H1 (cell line): ENCODE measurements around the gene PHLDA2. TPM values are rescaled to one million over a fixed set of nuclear protein-coding genes. Genes with fewer than 3 reads are reported as not detected.

Experiments used
- ASH2L ChIP-seq: fragments of 200-600, 300-600 bp; sonication (generic); IDR thresholded peaks from one replicate; pipeline ENCODE4 v1.7.1; 2017; ENCODE audit warnings: low read length
- BACH1 ChIP-seq: IDR thresholded peaks from 2 replicates; pipeline ENCODE4 v1.6.1; 2012; ENCODE audit warnings: low read length, improper control_type of control experiment
- CHD1 ChIP-seq: IDR thresholded peaks from 2 replicates; pipeline ENCODE4 v1.6.1; 2012; ENCODE audit warnings: low read depth, low read length, improper control_type of control experiment
- CTBP2 ChIP-seq: IDR thresholded peaks from 2 replicates; pipeline ENCODE4 v1.7.0; 2011; ENCODE audit warnings: borderline replicate concordance, mild to moderate bottlenecking, moderate library complexity, mixed read lengths, low read length; ENCODE audit not compliant: insufficient read depth, insufficient read length
- EP300 ChIP-seq, 2 experiments: IDR thresholded peaks; 1 replicate in 1 of 2; 2 replicates in 1 of 2; pipeline ENCODE4 v1.6.1; 2011 to 2012; ENCODE audit warnings: low read depth in 2 of 2, low read length in 2 of 2, mild to moderate bottlenecking in 2 of 2, borderline replicate concordance in 1 of 2, inconsistent platforms in 1 of 2, moderate library complexity in 1 of 2
- FOSL1 ChIP-seq: IDR thresholded peaks from 2 replicates; pipeline ENCODE4 v1.6.1; 2011; ENCODE audit warnings: mild to moderate bottlenecking, low read depth, low read length, moderate library complexity; ENCODE audit not compliant: insufficient read depth
- HDAC2 ChIP-seq, 2 experiments: fragments of 300-600 bp in 1 of 2; sonication (generic) in 1 of 2; IDR thresholded peaks; 2 replicates each; pipeline ENCODE4 v1.6.1; 2011 to 2012; ENCODE audit warnings: low read depth in 2 of 2, low read length in 2 of 2, mild to moderate bottlenecking in 2 of 2, moderate library complexity in 2 of 2, borderline replicate concordance in 1 of 2, inconsistent platforms in 1 of 2
- JUND ChIP-seq: IDR thresholded peaks from 2 replicates; pipeline ENCODE4 v1.6.1; 2011; ENCODE audit warnings: mild to moderate bottlenecking, improper control_type of control experiment, low read length
- POU5F1 ChIP-seq: IDR thresholded peaks from 2 replicates; pipeline ENCODE4 v1.6.1; 2011; ENCODE audit warnings: low read depth, mild to moderate bottlenecking, low read length, moderate library complexity
- SIN3A ChIP-seq, 2 experiments: IDR thresholded peaks in 1 of 2; conservative IDR thresholded peaks in 1 of 2; 2 replicates each; pipeline ENCODE4 v1.6.1; 2011 to 2012; ENCODE audit warnings: low read length in 2 of 2, improper control_type of control experiment in 1 of 2, low read depth in 1 of 2, mild to moderate bottlenecking in 1 of 2
- SIX5 ChIP-seq: IDR thresholded peaks from 2 replicates; pipeline ENCODE4 v1.6.1; 2011; ENCODE audit warnings: mild to moderate bottlenecking, low read depth, low read length
- TAF7 ChIP-seq: optimal IDR thresholded peaks from 2 replicates; pipeline ENCODE3; 2011; ENCODE audit warnings: low read depth, mild to moderate bottlenecking, inconsistent platforms, low read length, moderate library complexity, borderline replicate concordance
- TBP ChIP-seq: IDR thresholded peaks from 2 replicates; pipeline ENCODE4 v1.6.1; 2011; ENCODE audit warnings: low read depth, low read length, improper control_type of control experiment
- TCF12 ChIP-seq: IDR thresholded peaks from 2 replicates; pipeline ENCODE4 v1.6.1; 2011; ENCODE audit warnings: low read depth, mild to moderate bottlenecking, low read length
- polyA plus RNA-seq, 7 experiments: library from polyadenylated mRNA; depleted of rRNA in 3 of 7; stranded (reverse) in 5 of 7; unstranded in 2 of 7; fragments of >200 nt in 5 of 7; fragments of 200-250 nt in 2 of 7; gene quantifications; 1 replicate in 5 of 7; 2 replicates in 1 of 7; 4 replicates in 1 of 7; pipeline versions ENCODE4 v1.2.1 to v1.2.3, GENCODE V29; 2011 to 2013; ENCODE audit warnings: missing spikeins in 2 of 7, mixed read lengths in 2 of 7
- total RNA-seq: library from RNA; stranded (reverse); fragmentation: NEBNext Ultra II Directional; extraction: Animal tissue kit (Norgen Biotek cat#: 25700); gene quantifications from 2 replicates; pipeline ENCODE4 v1.2.1, GENCODE V29; 2021
- TF ChIP-seq, protein P1 (sequence below): IDR thresholded peaks from 2 replicates; pipeline ENCODE4 v1.6.1; 2012; ENCODE audit warnings: low read length, inconsistent platforms
- TF ChIP-seq, protein P2 (sequence below): IDR thresholded peaks from 2 replicates; pipeline ENCODE4 v1.6.1; 2011; ENCODE audit warnings: low read length, improper control_type of control experiment
- TF ChIP-seq, protein P3 (sequence below): IDR thresholded peaks from 2 replicates; pipeline ENCODE4 v1.6.1; 2012; ENCODE audit warnings: inconsistent platforms
- TF ChIP-seq, protein P4 (sequence below): IDR thresholded peaks from 2 replicates; pipeline ENCODE4 v1.6.1; 2011; ENCODE audit warnings: low read depth, mild to moderate bottlenecking, low read length; ENCODE audit not compliant: insufficient read depth

Gene PHLDA2
- total and polyA plus RNA-seq, 2 of the 8 experiments (the other 6 are each of a cell fraction or from before 2014, with no cell fraction given), result 5.2 to 7.6 TPM

DNA sequence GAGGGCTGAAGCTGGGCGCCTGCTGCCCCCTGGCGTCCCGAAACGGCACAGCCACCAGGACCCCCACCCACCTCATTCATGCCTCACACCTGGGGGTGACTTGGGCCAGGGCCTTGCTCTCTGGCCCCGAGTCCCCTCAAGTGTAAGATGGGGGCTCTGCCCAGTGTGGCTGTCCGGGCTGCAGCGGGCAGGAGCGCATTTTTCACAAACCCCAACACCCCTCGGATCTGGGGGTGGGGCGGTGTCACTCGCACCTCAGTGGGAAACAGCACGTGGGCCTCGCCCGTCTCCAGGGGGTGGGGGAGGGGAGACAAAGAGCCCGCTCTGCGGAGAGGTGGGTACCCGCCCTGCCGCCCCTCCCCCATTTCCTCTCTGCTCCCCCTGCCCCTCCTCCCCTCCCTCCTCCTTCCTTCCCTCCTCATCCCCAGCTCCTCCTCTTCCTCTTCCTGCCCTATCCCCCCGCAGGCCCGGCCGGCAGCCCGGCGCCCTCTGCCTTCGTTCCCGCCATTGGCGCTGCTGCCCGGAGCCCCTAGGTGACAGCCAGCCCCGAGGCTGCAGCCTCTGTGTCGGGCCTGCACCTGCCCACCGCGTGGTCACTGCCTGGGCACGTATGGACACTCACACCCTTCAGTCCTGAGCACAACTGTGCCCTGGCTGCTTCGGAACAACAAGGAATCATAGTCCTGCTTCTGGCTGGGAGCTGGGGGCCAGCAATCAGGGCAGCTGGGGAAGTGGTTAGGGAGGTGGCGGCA is 36.8 kb downstream of the PHLDA2 start (continued):
- TF ChIP-seq, protein P1, sequence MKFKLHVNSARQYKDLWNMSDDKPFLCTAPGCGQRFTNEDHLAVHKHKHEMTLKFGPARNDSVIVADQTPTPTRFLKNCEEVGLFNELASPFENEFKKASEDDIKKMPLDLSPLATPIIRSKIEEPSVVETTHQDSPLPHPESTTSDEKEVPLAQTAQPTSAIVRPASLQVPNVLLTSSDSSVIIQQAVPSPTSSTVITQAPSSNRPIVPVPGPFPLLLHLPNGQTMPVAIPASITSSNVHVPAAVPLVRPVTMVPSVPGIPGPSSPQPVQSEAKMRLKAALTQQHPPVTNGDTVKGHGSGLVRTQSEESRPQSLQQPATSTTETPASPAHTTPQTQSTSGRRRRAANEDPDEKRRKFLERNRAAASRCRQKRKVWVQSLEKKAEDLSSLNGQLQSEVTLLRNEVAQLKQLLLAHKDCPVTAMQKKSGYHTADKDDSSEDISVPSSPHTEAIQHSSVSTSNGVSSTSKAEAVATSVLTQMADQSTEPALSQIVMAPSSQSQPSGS, result no peak
- TF ChIP-seq TCF12 (0 out of 2 replicates have a peak, but pooled peaks have one; percentile 24), JUND (no peak), SIX5 (no peak), FOSL1 (no peak), EP300 (IDR thresholded peaks at IDR 0.05; ENCODE audit: borderline replicate concordance in 1 of 2, low read depth in 2 of 2, low read length in 2 of 2) (0 out of 3 replicates have a peak, but pooled peaks of 1 of the 2 experiments have one; percentile 6), TBP (peak; percentile 45; the same call in 1 of the 2 replicates), CTBP2 (peak; percentile 28), HDAC2 (IDR thresholded peaks at IDR 0.05; ENCODE audit: borderline replicate concordance in 1 of 2, low read depth in 2 of 2, low read length in 2 of 2) (peak; percentile 34 to 62; a peak in 1 of 4 replicates), SIN3A (conservative IDR thresholded peaks at IDR 0.05 in 1 of 2, IDR thresholded peaks at IDR 0.05 in 1 of 2; ENCODE audit: low read depth in 1 of 2, low read length in 2 of 2) (peak; percentile 45 to 55; a peak in 2 of 4 replicates), BACH1 (0 out of 2 replicates have a peak, but pooled peaks have one; percentile 26), CHD1 (no peak), ASH2L (peak; percentile 91), TAF7 (peak; percentile 60), POU5F1 (no peak)
- TF ChIP-seq, protein P2, sequence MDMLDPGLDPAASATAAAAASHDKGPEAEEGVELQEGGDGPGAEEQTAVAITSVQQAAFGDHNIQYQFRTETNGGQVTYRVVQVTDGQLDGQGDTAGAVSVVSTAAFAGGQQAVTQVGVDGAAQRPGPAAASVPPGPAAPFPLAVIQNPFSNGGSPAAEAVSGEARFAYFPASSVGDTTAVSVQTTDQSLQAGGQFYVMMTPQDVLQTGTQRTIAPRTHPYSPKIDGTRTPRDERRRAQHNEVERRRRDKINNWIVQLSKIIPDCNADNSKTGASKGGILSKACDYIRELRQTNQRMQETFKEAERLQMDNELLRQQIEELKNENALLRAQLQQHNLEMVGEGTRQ, result no peak
- TF ChIP-seq, protein P3, sequence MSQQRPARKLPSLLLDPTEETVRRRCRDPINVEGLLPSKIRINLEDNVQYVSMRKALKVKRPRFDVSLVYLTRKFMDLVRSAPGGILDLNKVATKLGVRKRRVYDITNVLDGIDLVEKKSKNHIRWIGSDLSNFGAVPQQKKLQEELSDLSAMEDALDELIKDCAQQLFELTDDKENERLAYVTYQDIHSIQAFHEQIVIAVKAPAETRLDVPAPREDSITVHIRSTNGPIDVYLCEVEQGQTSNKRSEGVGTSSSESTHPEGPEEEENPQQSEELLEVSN, result peak; percentile 92
- TF ChIP-seq, protein P4, sequence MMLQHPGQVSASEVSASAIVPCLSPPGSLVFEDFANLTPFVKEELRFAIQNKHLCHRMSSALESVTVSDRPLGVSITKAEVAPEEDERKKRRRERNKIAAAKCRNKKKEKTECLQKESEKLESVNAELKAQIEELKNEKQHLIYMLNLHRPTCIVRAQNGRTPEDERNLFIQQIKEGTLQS, result no peak
